NOMO-1 treated with DMSO at 0.1 percent for 48 hours (cell line): ENCODE data around the gene THAP4.
"Not testable (repeated sequence)": the region's sequence is repeated elsewhere in the genome, so short reads cannot be mapped to it uniquely, and the experiment has no call there.

Experiments used
- DNase-seq: peaks from one replicate; lab custom pipeline; 2025; ENCODE audit not compliant: unreplicated experiment; lab: John Stamatoyannopoulos, UW

Gene THAP4

DNA sequence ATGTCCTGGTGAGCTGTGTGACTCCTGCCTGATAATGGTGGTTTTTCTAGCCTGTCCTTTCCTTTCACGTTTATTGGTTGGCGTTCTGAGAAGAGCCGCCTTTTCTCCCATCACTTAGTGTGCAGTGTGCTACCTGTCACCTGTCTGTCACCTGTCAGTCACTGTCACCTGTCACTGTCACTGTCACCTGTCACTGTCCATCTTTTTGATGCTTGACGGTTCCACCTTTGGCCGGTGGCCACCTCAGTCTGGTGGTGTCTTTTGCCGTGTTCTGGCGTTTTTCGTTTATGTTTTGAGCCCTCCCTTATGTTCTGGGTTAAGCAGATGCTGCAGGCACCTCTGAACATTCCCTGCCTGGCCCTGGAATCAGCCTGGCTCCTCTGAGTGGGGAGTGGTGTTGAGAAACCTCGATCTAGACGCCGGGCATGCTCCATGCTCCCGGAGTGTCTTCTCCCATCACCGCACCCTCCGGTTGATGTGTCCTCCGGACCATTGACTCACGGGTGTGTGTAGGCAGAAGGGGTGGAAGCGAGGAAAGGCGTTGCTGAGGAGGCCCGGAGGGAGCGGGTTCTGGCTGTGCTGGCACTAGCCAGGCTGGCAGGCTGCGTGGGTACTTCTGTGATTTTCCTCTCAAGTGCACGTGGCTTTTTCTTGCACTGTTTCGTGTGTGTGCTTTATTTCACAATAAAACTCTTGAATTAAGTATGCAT is 28.9 kb upstream of the THAP4 start:
- DNase-seq: no peak

DNA sequence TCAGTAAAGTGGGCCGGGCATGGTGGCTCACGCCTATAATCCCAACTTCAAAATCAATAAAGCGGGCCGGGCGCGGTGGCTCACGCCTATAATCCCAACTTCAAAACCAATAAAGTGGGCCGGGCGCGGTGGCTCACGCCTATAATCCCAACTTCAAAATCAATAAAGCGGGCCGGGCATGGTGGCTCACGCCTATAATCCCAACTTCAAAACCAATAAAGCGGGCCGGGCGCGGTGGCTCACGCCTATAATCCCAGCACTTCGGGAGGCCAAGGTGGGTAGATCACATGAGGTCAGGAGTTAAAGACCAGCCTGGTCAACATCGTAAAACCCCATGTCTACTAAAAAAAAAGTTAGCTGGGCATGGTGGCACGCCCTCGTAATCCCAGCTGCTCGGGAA is 25.8 kb upstream of the THAP4 start:
- DNase-seq: not testable (repeated sequence)

DNA sequence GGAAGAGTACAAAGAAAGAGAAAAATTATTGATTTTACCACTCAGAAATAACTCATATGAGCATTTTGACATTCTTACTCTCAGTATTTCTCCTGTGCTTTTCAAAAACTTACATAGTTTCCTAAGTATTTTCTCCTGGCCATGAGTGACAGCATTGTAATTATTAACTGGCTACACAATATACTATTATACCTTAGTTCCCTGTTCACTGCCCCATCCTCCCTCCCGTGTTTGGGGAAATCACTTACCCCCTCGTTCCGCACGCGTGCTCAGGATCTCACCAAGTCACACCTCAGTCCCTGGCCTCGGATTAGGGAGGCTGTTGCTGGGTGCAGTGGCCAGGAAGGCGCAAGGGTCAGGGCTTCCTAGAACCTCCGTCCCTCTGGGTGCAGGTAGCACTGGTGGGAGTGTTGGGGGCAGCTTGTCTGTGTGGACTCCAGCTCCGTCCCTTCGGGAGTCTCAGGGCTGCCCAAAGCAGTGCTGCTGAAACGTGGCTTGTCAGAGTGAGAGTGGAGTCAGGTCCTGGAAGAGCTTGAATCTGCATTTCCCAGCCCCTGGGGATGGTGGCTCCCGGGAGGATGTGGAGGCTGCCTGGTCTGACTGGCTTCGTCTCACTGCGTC is 23.7 kb upstream of the THAP4 start:
- DNase-seq: no peak

DNA sequence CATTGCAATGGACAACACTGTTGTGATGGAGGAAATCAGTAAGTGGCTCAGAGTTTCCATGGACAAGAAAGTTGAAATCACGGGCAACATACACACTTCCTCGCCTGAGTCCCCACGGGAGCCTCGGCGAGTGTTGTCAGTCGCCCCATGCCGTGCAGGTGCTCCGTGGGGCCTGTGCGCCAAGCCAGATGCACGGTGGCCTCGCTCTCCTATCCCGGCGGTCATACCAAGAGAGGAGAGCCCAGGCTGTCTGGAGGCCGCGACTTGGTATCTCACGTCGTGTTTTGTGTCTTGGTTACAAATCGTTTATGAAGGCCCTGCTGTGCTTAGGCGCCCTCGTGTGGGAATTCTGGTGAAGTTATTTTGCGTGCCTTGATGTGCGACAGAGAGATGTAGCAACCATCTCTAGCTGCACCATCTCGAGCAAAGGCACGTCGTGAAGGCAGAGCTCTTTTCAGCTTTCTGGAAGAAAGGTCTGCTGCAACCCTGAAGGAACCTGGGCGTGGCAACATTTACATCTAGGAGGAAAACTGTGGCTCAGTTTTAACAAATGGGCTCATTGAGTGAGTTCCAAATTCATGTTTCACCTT is 22.3 kb upstream of the THAP4 start:
- peak; percentile 26 for DNase-seq

DNA sequence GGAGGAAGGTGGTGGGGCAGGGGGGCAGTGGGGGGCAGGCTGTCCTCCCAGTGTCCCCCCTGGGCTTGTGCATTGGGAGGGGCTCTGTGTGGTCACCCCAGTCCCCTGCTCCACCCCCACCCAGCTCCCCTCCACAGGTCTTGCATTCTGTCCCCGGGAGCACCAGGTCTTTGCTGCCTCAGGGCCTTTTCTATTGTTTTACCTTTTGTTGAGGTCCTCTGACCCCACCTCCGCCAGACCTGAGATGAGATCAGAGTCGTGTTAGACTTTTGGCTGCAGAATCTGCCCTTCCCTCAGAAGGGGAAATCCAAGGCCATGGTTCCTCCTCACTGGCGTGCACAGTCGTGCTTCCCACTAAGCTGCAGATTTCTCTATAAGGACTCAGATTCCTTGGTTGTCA is 21.3 kb upstream of the THAP4 start:
- DNase-seq: no peak

DNA sequence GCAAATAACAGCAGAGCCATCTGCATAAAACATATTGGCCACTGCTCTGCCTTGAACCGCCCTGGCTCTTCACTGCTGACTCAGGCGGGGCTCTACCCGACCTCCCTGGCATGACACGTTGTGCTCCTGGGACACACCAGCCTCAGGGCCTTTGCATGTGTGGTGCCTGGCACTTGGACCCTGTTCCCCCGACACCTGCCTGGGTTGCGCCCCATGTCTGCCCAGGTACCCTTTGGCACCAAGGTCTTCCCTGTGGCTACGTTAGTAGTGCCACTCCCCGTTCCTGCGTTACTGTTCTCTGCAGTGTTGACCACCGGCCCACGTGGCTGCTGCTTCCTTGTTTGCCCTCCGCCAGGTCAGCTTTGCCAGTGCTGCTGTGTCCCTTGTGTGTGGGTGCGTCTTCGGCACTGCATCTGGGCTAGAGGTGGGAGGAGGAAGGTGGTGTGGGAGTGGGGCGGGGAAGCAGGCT is 20.9 kb upstream of the THAP4 start:
- no peak for DNase-seq

DNA sequence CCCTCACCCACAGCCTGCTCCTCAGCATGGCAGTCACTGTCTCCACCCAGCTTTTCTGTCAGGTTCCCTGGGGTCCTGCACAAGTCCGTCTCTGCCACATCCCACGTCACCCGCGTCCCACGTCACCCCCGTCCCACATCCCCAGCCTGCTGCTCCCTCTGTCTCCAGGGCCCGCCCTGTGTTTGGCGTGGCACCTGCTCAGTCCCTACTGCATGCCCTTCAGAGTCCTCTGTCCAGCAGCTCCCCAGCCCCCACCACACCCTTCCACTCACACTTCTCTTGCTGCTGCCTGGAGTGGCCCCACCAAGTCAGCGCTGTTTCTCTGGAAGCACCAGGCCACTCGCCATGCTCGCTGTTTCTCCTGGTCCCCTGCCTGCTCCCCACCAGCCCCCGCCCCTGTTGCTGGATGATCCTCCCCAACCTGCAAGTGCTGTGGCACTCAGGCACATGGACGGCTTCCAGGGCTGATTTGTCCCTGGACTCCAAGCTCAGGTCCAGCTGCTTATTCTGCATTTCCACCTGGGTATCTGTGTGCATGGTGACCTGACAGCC is 19.3 kb upstream of the THAP4 start:
- no peak for DNase-seq

DNA sequence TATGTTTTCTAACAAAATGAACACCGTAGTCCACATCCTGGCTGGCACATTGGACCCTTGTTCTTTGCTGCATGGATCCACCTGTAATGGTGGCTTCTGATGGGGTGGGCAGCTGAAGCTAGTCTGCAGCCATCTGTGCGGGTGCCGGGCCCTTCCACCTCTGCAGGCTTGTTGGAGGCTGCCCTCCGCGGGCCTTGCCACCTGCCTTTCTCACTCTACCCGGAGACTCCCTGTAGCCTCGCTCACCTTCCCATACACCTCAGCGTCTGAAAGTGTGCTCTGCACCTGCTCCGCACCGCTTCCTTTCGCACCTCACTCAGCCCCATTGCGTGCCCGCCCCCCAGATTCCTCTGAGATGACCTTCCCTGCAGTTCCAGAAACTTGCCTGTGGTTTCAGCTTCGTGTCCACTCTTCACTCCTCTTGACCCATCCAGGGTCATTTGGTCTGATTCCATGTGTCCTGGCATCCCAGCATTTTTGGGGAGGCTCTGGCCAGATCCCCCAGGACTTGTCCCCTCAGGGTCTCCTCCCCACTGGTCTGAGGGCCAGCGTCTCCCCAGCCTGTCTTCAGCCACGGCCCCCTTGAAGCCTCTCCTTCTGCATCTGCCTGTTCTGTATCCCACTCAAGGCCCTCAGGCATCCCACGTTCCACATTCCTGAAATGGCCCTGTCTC is 18.7 kb upstream of the THAP4 start:
- no peak for DNase-seq

DNA sequence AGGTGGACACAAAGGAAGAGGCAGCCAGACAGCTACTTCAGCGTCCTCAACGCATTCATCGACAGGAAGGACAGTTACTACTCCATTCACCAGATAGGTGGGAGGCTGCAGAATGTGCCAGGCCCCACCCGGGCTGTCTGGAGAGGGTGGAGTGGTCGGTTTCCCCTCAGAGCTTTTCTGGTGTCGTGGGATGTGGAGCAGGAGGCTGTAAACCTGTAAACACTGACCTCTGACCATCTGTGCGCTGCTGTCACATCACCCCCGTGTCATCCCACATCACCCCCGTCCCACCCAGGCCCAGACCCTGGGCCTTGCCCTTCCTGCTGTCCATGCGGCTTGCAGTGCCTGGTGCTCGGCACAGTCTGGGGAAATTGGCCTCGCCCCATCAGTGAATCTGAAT is 17.6 kb upstream of the THAP4 start:
- DNase-seq: no peak

DNA sequence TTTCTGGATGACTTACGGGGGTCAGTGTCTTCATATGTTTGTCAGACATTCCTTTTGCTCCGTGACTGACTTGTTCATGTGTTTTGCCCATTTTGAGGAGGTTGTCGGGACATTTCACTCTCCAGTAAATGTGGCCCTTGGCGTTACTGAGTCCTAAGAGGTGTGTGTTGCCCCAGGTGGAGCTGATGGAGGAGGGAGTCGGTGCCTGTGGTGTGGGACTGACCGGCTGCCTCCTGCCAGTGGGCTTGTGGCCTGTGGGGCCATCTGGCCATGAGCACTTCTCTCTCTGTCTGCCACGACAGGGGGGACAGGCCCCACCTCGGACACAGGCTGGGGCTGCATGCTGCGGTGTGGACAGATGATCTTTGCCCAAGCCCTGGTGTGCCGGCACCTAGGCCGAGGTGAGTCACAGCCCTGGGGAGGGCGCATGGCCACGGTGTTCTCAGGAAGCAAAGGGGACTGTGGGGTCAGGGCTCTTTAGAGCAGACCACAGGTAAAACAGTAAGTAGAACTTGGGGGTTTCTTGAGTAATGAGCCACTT is 16.3 kb upstream of the THAP4 start:
- DNase-seq: no peak

DNA sequence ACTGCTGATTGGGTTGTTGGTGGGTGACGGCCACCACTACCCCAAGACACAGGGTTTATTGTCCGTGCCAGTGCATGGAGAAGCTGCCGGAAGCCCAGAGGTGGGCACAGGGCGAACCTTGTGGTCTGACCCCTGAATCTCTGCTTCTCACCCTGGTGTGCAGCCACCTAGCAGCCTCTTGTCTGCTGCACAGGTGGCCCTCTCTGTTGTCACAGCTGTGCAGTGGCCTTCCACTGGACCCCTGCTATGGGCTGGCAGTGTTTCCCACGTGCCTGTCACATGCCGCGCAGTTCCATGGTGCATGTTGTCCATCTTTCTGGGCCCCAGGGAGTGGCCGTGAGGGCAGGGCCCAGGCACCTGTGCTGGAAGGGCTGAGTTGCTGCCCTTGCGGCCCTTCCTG is 15.8 kb upstream of the THAP4 start:
- no peak for DNase-seq

DNA sequence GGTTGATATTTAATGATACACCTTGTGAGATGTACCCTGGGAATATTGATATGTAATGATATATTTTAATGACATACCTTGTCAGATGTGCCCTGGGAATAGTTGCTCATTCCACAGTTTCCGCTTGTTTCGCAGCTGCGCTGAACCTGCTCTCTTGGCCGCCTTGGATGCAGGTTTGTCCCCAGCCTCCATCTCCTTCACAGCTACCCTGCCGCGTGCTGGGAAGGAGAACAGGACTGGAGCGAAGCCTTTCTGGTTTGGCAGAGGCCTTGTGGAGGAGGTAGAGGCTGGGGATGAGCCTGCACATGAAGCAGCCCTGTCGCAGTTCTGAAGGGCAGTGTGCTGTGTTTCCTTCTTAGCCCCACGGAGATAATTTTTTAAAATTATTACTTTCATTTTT is 15.2 kb upstream of the THAP4 start:
- no peak for DNase-seq

DNA sequence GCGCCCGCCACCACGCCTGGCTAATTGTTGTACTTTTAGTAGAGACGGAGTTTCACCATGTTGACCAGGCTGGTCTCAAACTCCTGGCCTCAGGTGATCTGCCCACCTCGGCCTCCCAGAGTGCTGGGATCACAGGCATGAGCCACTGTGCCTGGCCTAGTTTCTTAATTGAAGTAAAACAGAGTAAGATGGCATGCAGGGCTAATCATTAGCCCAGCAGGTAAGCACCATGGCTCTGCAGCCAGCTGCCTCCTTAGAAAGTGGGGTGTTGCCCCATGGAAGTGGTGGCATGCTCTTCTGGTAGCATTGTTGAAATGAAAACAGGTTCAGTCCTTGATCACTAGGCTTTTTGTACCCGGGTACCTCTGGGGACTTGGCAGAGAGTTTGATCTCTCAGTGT is 13.0 kb upstream of the THAP4 start:
- no peak for DNase-seq

DNA sequence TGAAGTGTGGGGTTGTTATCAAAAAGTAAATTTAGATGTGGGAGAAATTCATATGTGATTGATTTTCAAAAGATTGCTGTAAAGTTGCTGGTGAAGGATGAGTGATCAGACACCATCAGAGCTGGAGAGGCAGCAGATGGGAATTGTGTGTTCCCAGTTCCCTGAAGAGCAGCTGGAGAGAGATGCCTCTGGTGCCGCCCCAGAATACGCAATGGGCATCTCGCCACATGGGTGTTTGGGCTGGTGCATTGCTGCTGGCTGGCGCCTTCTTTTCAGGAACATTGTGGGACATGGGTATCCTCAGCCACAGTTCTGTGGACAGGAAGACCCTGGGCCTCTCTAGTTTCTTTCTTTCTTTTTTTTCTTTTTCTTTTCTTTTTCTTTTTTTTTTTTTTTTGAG is 12.4 kb upstream of the THAP4 start:
- DNase-seq: no peak

DNA sequence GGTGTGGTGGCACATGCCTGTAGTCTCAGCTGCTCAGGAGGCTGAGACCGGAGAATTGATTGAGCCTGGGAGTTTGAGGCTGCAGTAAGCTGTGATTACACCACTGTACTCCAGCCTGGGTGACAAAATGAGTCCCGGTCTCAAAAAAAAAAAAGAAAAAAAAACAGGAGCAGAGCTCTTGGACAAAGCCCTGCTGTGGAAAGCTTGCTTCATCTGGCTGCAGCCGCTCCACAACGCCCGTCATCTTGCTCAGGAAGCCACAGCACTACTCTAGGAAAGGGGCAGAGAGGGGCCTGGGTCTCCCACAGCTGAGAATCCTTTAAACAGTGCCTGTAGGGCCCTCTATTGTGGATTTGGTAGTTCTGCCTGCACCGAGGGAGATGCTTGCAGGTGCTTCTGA is 11.5 kb upstream of the THAP4 start:
- DNase-seq: no peak

DNA sequence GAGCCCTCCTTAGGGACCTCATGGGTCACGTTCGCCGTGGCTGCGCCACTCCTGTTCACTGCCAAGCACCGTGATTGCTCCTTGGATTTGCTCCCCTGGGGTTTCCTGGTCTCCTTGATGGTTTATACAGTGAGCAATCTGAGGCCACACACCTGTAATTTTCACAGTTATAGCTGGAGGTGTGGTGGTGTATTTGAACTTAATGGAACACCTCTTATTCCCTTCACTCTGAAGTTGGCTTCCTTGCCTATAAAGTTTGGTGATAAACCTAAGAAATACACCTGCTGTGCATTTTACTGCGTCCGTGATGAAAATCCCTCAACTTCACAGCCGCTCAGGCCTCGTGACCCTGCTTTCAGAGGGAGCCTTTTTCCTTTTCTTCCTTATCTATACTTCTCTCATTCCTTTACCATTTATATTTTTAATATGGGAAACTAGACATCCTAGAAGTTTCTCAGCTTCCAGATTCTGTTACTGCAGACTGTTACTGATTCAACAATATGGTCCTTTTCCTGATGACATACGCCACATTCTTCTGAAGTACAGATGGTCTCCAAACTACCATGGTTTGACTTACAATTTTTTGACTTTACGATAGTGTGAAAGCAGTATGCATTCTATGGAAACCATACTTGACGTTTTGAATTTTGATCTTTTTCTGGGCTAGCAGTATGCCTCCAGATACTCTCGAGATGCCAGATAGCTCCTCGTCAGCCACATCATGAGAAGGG is 9.1 kb upstream of the THAP4 start:
- DNase-seq: no peak

DNA sequence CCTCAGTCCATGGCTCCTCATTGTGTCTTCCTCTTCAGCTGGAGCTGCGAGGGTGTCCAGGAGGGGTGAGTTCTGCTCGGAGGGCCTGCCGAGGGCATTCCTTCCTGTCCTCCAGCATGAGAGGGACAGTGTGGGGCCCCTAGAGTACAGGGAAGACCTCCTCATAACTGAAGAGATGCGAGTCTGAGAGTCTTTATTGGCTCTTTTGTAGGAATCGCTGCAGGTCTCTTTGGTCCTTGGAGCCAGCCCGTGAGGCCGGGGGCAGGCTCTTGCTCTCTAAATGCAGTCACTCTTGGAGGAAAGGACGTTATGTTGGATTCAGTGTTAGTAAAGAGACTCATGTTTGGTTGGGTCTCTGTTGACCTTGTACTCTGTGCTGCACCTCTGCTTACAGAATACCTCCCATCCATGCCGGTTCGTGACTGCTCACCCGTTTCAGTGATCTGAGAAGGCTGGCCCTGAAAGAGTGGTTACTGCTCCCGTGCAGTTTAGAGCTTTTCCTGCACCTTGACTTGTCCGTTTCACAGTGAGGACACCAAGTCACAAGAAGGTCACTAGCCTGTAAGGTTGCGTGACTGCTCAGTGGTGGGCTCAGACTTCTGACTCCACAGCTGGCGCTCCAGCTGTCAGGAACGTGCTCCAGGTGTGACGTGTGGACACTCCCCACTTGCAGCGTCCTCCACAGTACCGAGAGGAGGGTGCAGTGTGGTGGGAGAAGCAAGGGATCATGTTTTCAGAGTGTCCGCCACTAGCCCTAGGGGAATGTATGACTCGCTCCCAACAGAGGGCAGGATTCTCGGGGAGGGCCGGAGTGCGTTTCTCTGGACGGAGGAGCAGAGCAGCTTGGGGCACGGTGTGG is 8.3 kb upstream of the THAP4 start:
- no peak for DNase-seq

DNA sequence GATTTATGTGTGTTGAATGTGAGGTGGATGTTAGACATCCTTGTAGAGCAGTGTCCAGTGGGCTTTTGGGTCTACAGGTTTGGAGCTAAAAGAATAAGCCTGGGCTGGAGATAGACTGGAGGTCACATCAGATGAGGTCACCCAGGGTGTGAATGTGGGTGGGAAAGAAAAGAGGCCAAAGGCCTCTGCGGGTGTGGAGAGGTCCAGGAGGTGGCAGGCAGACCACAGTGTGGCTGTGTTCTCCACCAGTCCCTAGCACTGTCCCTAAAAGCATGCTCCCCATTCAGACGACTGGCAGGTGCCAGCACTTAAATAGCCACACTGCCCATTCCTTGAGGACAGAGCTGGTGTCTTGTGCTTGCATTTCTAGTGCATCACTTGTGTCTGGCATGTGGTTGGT is 4.7 kb upstream of the THAP4 start:
- no peak for DNase-seq

DNA sequence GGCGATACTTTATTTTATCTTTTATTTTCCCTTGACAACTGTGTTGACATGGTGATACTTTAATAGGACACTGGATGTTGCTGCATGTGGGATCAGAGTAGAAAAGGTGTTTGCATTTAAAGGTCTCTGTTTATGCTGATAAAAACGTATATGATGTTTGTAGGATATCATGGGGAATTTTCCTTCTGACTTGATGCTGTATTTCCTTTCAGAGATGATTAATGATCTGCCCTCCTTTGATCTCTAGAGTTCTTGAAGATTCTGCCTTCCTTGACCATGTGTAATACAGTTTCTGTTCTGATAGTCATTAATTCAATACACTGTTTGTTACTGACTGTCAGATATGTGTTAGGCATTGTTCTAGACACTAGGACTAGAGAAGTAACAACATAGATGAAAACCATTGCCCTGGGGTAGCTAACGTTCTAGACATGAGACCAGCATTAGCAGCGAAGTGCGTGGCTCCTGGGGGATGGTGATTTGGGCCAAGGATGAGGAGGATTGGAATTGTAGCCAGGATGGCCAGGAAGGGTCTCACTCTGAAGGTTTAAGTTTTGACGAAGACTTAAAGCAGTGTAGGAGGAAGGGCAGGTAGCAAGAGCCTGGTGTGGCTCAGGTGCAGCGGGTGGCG is 3.3 kb upstream of the THAP4 start:
- no peak for DNase-seq
